MCF 10A (cell line): ENCODE measurements around the gene PPP5C. TPM values are rescaled to one million over a fixed set of nuclear protein-coding genes. Genes with fewer than 3 reads are reported as not detected.

Source experiments
- BruUV-seq: library from RNA; stranded (reverse); fragments of 400-500 nt; replicated peaks from 2 replicates; lab custom pipeline; 2021; lab: Mats Ljungman, UMichigan
- CTCF ChIA-PET: fragments of 300-600 bp; sonication (Branson Sonifier 250); formaldehyde crosslinking; extraction: SDS; loops from one replicate; lab custom pipeline; 2021; ENCODE audit warnings: antibody characterized with exemption, inconsistent platforms; lab: Yijun Ruan, JAX
- POLR2A ChIA-PET: fragments of 300-600, 350-650 bp; sonication (Branson Sonifier 250); formaldehyde crosslinking; extraction: SDS; loops from one replicate; lab custom pipeline; 2020; ENCODE audit warnings: antibody characterized with exemption, inconsistent platforms; lab: Yijun Ruan, JAX
- DNase-seq: peaks from one replicate; pipeline ENCODE4 v3.0.0-alpha.2; 2018; ENCODE audit not compliant: unreplicated experiment
- H3K27ac Mint-ChIP-seq: one replicate; pipeline ENCODE4 v1.8.0; 2022; ENCODE audit warnings: mild to moderate bottlenecking, low read depth, mixed read lengths; ENCODE audit not compliant: unreplicated experiment
- H3K27me3 Mint-ChIP-seq: one replicate; pipeline ENCODE4 v1.8.0; 2022; ENCODE audit warnings: mixed read lengths; ENCODE audit not compliant: insufficient read depth, unreplicated experiment
- H3K36me3 Mint-ChIP-seq: one replicate; pipeline ENCODE4 v1.8.0; 2022; ENCODE audit warnings: mild to moderate bottlenecking, moderate library complexity, mixed read lengths; ENCODE audit not compliant: insufficient read depth, unreplicated experiment
- H3K4me1 Mint-ChIP-seq: one replicate; pipeline ENCODE4 v1.8.0; 2022; ENCODE audit warnings: mixed read lengths; ENCODE audit not compliant: insufficient read depth, unreplicated experiment
- H3K4me3 Mint-ChIP-seq: one replicate; pipeline ENCODE4 v1.8.0; 2022; ENCODE audit warnings: mild to moderate bottlenecking, moderate library complexity, mixed read lengths; ENCODE audit not compliant: unreplicated experiment
- H3K9me3 Mint-ChIP-seq: one replicate; pipeline ENCODE4 v1.8.0; 2022; ENCODE audit warnings: mixed read lengths; ENCODE audit not compliant: unreplicated experiment
- CTCF ChIP-seq: fragments of 200-600 bp; IDR thresholded peaks from one replicate; pipeline ENCODE4 v1.8.0; 2022; ENCODE audit warnings: antibody characterized with exemption, mild to moderate bottlenecking; ENCODE audit not compliant: unreplicated experiment
- intact Hi-C: fragments of 100-400 bp; cut with micrococcal nuclease; formaldehyde crosslinking; loops from 2 replicates; pipeline ENCODE4 v1.14.1; 2022
- total RNA-seq: library from RNA; stranded (reverse); gene quantifications from 2 replicates; pipeline ENCODE4 v1.2.3, GENCODE V29; 2022

PPP5C gene
- total RNA-seq, 1 experiment from 2014 or later = 81.5 TPM

GRCh38 chr19:46337487-46337886 lies 9.4 kb upstream of the PPP5C start:
- no TSS peak for BruUV-seq
- Mint-ChIP-seq H3K27me3 (no peaks in the 10 kb centered on the region), H3K36me3 (no peaks in the 10 kb centered on the region), H3K9me3 (no peaks in the 10 kb centered on the region), H3K27ac (no peak overlapping the region), H3K4me1 (no peaks in the 10 kb centered on the region), H3K4me3 (no peak overlapping the region)
- no peak for TF ChIP-seq CTCF
- POLR2A ChIA-PET = interaction anchor here (1.0 kb wide), 1 partner anchor 41 kb away, joined by 6 read pairs; no protein-coding TSS in a partner anchor
- no peak for DNase-seq
- CTCF ChIA-PET = interaction anchor here (0.5 to 3.2 kb wide), 3 partner anchors 9 to 459 kb away, joined by 3 to 8 read pairs (median 5); partner anchors contain the start of gene PPP5C
- intact Hi-C loops = no loop called here

GRCh38 chr19:46339446-46339845 lies 7.4 kb upstream of the PPP5C start:
- no peaks in the 10 kb centered on the region for H3K4me1 Mint-ChIP-seq
- intact Hi-C loops = no loop called here
- H3K27me3 Mint-ChIP-seq = no peaks in the 10 kb centered on the region
- no peak overlapping the region for H3K27ac Mint-ChIP-seq
- H3K4me3 Mint-ChIP-seq = no peak overlapping the region
- ChIA-PET POLR2A (no interaction called here), CTCF (no interaction called here)
- no peaks in the 10 kb centered on the region for H3K9me3 Mint-ChIP-seq
- BruUV-seq = no TSS peak
- no peak for TF ChIP-seq CTCF
- no peaks in the 10 kb centered on the region for H3K36me3 Mint-ChIP-seq
- DNase-seq = no peak

GRCh38 chr19:46340051-46340659 lies 6.7 kb upstream of the PPP5C start:
- Mint-ChIP-seq H3K27ac (no peak overlapping the region), H3K9me3 (no peaks in the 10 kb centered on the region), H3K27me3 (no peaks in the 10 kb centered on the region), H3K4me3 (no peak overlapping the region), H3K36me3 (no peaks in the 10 kb centered on the region), H3K4me1 (no peaks in the 10 kb centered on the region)
- POLR2A ChIA-PET = interaction anchor here (2.2 kb wide), 1 partner anchor 40 kb away, joined by 6 read pairs; no protein-coding TSS in a partner anchor
- no peak for DNase-seq
- CTCF ChIA-PET = interaction anchor here (0.6 kb wide), 1 partner anchor 673 kb away, joined by 3 read pairs; no protein-coding TSS in a partner anchor
- BruUV-seq = no TSS peak
- intact Hi-C loops = no loop called here
- no peak for TF ChIP-seq CTCF

GRCh38 chr19:46341937-46342336 lies 5.0 kb upstream of the PPP5C start:
- intact Hi-C loops = no loop called here
- H3K4me3 Mint-ChIP-seq = no peak overlapping the region
- CTCF ChIA-PET = interaction anchor here (0.7 kb wide), 1 partner anchor 42 kb away, joined by 3 read pairs; no protein-coding TSS in a partner anchor
- no peaks in the 10 kb centered on the region for H3K9me3 Mint-ChIP-seq
- BruUV-seq = no TSS peak
- no peaks in the 10 kb centered on the region for H3K27me3 Mint-ChIP-seq
- no peak for DNase-seq
- H3K36me3 Mint-ChIP-seq = peaks cover 7% of the 10 kb centered on the region
- POLR2A ChIA-PET = interaction anchor here (2.2 kb wide), 1 partner anchor 42 kb away, joined by 6 read pairs; no protein-coding TSS in a partner anchor
- H3K27ac Mint-ChIP-seq = no peak overlapping the region
- TF ChIP-seq CTCF = no peak
- H3K4me1 Mint-ChIP-seq = no peaks in the 10 kb centered on the region
